EL (cell line): ENCODE measurements around the gene JAKMIP2.
"Not testable (repeated sequence)": the region's sequence is repeated elsewhere in the genome, so short reads cannot be mapped to it uniquely, and the experiment has no call there.

Experiments used
- DNase-seq: peaks from one replicate; pipeline ENCODE4 v3.0.0-alpha.2; 2016

Gene JAKMIP2

GRCh38 chr5:147586221-147586620 lies 196.3 kb downstream of the JAKMIP2 start:
- no peak for DNase-seq

DNA sequence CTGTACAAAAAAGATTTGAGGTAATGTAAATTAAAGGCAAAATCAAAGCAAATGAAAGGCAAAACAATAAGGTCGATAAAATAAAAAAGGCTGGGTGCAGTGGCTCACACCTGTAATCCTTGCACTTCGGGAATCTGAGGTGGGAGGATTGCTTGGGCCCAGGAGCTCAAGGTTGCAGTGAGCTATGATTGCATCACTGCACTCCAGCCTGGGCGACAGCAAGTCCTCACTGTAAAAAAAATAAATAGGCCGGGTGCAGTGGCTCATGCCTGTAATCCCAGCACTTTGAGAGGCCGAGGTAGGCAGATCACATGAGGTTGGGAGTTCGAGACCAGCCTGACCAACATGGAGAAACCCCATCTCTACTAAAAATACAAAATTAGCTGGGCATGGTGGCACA lies 200.3 kb downstream of the JAKMIP2 start:
- not testable (repeated sequence) for DNase-seq

- not testable (repeated sequence) for DNase-seq
These were observed 202.1 kb downstream of the JAKMIP2 start for GRCh38 chr5:147580418-147580817.

DNA sequence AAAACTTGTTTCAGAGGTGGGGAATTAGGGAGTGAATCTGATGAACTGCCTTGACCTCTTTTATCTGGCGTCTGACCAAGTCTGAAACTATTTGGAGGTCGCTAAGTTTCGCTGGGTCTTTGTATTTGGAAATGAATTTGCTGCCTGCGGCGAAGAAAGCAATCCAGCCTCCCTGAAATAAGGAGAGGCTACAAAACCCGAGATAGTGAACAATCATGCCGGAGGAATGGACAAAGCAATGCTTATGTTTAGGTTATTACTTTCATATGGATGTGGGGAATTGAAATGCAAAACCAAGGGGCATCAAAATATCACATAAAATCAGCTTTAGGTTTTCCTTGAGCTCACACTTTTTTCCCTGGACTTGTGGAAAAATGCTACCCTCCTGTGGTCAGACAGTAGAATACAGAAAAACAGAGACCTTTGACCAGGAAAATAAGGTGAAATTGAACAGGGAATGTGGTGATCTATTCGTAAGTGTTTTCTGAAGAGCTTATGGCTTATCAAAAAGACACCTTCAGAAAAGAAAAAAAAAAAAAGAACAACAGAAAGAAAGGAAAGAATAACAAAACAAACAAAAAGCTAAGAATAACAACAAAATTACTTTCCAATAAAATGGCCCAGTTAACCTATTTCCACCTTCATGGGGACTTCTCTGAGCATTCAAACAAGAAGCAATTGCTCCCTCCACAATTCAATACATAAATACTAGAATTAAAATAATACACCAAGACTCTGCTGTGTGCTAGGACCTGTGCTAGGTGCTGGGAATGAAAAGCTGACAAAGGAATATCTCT lies 204.1 kb downstream of the JAKMIP2 start:
- DNase-seq = peak; percentile 72

GRCh38 chr5:147576646-147577535 lies 205.6 kb downstream of the JAKMIP2 start:
- peak; percentile 47 for DNase-seq

GRCh38 chr5:147575598-147575997 lies 206.9 kb downstream of the JAKMIP2 start:
- no peak for DNase-seq

DNA sequence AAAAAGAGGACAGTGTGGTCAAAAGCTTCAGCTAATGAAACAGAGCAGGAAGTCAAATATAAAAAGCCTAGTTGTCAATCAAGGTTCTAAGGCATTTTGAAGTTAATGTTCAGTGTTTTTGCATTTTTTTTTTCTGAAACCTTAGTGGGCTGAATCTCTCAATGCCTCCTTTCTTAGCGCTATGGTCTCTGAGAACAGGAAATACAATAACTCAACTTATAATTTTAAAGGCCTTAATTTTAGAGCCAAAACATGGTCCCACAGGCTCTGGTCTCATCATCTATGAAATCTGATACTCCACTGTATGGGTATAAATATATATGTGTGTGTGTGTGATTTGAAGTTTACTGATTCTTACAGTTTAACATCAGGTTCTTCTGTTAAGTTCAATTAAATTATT lies 209.3 kb downstream of the JAKMIP2 start:
- DNase-seq = no peak

DNA sequence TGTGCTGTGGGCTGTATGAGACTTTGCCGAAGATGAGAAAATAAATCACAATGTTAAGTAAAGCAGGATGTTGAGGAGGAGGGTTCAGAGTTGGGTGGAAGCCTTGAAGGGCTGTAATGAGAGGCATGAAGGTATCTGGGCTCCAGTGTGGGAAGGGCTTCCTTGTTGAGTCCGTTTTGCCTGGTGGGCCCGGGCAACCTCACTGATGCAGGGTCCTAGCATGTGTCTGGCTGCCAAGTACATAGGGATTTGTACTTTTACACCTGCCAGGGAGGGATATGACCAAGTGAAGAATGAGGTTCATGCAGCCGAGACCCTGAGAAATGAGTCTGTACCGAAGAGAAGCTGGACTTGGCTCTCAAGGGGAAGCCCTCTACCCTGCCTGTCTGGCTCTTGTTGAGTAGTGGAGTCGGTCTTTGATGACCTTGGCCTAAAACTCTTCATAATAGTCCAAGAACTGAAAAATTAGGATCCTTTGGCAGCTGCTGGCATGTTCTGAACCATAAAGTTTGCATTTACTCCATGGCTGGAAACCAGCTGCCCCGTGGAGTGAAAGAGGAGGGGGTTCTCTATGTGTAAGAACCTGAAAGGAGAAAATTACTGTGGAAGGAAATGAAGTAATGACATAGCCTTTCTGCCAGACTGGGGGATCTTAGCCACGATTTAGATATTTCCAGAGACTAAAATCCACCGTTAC lies 213.7 kb downstream of the JAKMIP2 start:
- DNase-seq = no peak

DNA sequence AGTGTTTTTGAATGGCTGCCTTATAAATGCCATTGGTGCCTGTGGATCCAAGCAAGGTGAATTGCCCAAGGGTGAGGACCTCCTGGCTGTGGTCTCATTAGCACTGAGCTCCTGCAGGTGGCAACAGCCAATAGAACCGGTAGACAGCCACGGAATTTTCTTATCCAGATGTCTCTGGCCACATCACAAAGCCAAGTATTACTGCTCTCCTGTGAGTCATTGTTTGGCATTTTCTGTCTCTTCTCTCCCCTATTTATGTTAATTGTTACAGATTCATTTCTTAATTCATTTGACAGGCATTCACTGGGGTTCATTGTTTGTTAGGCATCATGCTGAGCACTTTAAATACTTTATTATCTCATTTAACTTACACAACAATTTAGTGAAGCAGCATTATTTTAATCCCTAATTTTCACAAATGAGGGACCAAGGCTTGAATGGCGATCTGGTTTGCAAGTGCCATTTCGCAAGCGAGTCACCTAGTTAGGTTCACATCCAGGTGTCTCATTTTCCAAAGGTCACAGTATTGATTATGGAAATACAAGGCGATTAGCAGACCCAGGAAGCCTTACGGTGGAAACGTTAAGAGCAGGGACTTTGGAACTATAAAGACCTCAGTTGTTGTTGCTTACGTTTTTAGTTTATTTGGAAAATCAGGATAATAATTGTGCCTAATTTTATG lies 214.5 kb downstream of the JAKMIP2 start:
- peak; percentile 53 for DNase-seq

- peak; percentile 28 for DNase-seq
These were observed 217.0 kb downstream of the JAKMIP2 start for GRCh38 chr5:147565524-147565923.

DNA sequence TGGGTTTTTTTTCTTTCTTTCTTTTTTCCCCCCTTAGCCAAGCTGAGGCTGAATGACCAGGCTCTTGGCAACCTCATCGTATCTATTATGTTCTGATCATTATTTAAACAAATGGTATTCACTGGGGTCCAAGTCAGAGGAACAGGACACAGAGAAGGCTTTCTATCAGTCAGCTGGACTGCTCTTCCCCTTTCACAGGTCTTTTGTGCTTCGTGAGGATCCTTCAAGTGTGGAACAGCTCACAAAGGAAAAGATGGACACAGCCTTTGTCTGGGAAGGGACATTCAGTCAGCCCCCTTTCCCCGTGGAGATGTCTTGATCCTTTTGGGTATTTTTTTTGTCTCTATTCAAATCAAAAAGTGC lies 218.4 kb downstream of the JAKMIP2 start:
- DNase-seq = no peak

GRCh38 chr5:147563466-147564123 lies 218.9 kb downstream of the JAKMIP2 start:
- no peak for DNase-seq

- no peak for DNase-seq
These were observed 221.1 kb downstream of the JAKMIP2 start for GRCh38 chr5:147561435-147561834.

GRCh38 chr5:147560718-147561331 lies 221.7 kb downstream of the JAKMIP2 start:
- DNase-seq = no peak

- no peak for DNase-seq
These were observed 222.8 kb downstream of the JAKMIP2 start for GRCh38 chr5:147559749-147560148.

DNA sequence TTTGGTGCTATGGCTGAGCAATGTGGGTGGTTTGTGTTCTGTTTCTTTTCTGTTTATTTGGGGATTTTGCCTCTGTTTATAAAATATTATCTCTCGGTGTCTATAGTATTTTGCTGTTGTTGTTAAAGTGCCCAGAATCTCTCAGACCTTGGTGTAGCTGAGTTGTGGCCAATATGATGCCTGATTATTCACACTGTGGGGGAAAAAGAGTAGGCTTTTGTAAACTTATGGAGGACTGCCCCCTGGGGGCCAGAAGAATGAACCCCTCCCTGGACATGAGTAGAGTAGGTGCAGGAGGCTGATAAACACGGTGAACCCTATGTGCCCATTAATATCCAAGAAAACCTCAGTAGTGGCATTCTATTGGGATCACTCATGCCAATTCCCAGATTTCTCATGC lies 223.7 kb downstream of the JAKMIP2 start:
- DNase-seq = peak; percentile 78

GRCh38 chr5:147557876-147558745 lies 224.4 kb downstream of the JAKMIP2 start:
- no peak for DNase-seq

- no peak for DNase-seq
These were observed 227.4 kb downstream of the JAKMIP2 start for GRCh38 chr5:147555176-147555575.

- peak; percentile 67 for DNase-seq
These were observed 228.2 kb downstream of the JAKMIP2 start for GRCh38 chr5:147554261-147554817.

GRCh38 chr5:147553817-147554216 lies 228.7 kb downstream of the JAKMIP2 start:
- not testable (repeated sequence) for DNase-seq
